WTC11 (cell line): Measurements from ENCODE around the gene DBET. TPM values are rescaled to one million over a fixed set of nuclear protein-coding genes. Genes with fewer than 3 reads are reported as not detected.
"Not testable (repeated sequence)": the region's sequence is repeated elsewhere in the genome, so short reads cannot be mapped to it uniquely, and the experiment has no call there.

Experiments
- ATAC-seq: fragments of 200-7000 bp; cut with Tn5 transposase; 2 replicates; pipeline ENCODE4 v1.10.0; 2021; ENCODE audit warnings: mild to moderate bottlenecking, moderate library complexity
- Bru-seq: library from RNA; stranded (reverse); fragments of 400-500 nt; gene quantifications from one replicate; lab custom pipeline; 2021; lab: Mats Ljungman, UMichigan
- CTCF ChIA-PET: fragments of 300-600 bp; sonication (Branson Sonifier 250); formaldehyde crosslinking; loops from one replicate; lab custom pipeline; 2021; ENCODE audit warnings: antibody characterized with exemption; lab: Charles Lee
- POLR2A ChIA-PET: fragments of 350-600 bp; sonication (Branson Sonifier 250); formaldehyde crosslinking; loops from one replicate; lab custom pipeline; 2021; ENCODE audit warnings: antibody characterized with exemption; lab: Charles Lee
- DNase-seq: peaks from one replicate; pipeline ENCODE4 v3.0.0; 2021; ENCODE audit warnings: low spot score
- H3K27ac Mint-ChIP-seq: 2 replicates; pipeline ENCODE4 v1.8.0; 2021; ENCODE audit warnings: mixed read lengths
- H3K27me3 Mint-ChIP-seq: 2 replicates; pipeline ENCODE4 v1.8.0; 2021; ENCODE audit warnings: low read depth, mild to moderate bottlenecking, moderate library complexity, mixed read lengths
- H3K36me3 Mint-ChIP-seq: 2 replicates; pipeline ENCODE4 v1.8.0; 2021; ENCODE audit warnings: mixed read lengths
- H3K4me1 Mint-ChIP-seq: 2 replicates; pipeline ENCODE4 v1.8.0; 2022; ENCODE audit warnings: mixed read lengths
- H3K4me3 Mint-ChIP-seq: 2 replicates; pipeline ENCODE4 v1.8.0; 2021; ENCODE audit warnings: mild to moderate bottlenecking, moderate library complexity, mixed read lengths
- H3K9me3 Mint-ChIP-seq: 2 replicates; pipeline ENCODE4 v1.8.0; 2021; ENCODE audit warnings: mixed read lengths
- ATF1 ChIP-seq: sonication (generic); formaldehyde crosslinking; IDR thresholded peaks from 2 replicates; pipeline ENCODE4 v1.8.1; 2023; ENCODE audit warnings: mild to moderate bottlenecking, moderate library complexity, missing genetic modification reagents
- ELF4 ChIP-seq: sonication (generic); formaldehyde crosslinking; IDR thresholded peaks from 2 replicates; pipeline ENCODE4 v1.8.1; 2022; ENCODE audit warnings: low read depth, mild to moderate bottlenecking, moderate library complexity, missing genetic modification reagents
- ETV6 ChIP-seq: sonication (generic); formaldehyde crosslinking; IDR thresholded peaks from 2 replicates; pipeline ENCODE4 v1.8.1; 2022; ENCODE audit warnings: mild to moderate bottlenecking, missing genetic modification reagents
- FOXP4 ChIP-seq: sonication (generic); formaldehyde crosslinking; IDR thresholded peaks from 2 replicates; pipeline ENCODE4 v1.8.0; 2022; ENCODE audit warnings: mild to moderate bottlenecking, missing genetic modification reagents
- GTF2I ChIP-seq: fragments of 250-450 bp; sonication (Bioruptor Pico); conservative IDR thresholded peaks from 2 replicates; pipeline ENCODE4 v1.4.0; 2021; ENCODE audit warnings: mild to moderate bottlenecking
- HMGXB4 ChIP-seq: sonication (generic); formaldehyde crosslinking; IDR thresholded peaks from 2 replicates; pipeline ENCODE4 v1.8.1; 2023; ENCODE audit warnings: mild to moderate bottlenecking, moderate library complexity, missing genetic modification reagents
- NFATC4 ChIP-seq: fragments of 250-450 bp; sonication (Bioruptor Pico); IDR thresholded peaks from 2 replicates; pipeline ENCODE4 v1.9.0; 2021; ENCODE audit warnings: mild to moderate bottlenecking
- OVOL2 ChIP-seq: fragments of 250-450 bp; sonication (Bioruptor Pico); IDR thresholded peaks from 2 replicates; pipeline ENCODE4 v1.9.0; 2021; ENCODE audit warnings: mild to moderate bottlenecking, borderline replicate concordance
- PRRX2 ChIP-seq: fragments of 250-450 bp; sonication (Bioruptor Pico); IDR thresholded peaks from 2 replicates; pipeline ENCODE4 v1.8.0; 2021; ENCODE audit warnings: mild to moderate bottlenecking
- RELA ChIP-seq: sonication (generic); formaldehyde crosslinking; IDR thresholded peaks from 2 replicates; pipeline ENCODE4 v1.8.1; 2022; ENCODE audit warnings: missing genetic modification reagents, mild to moderate bottlenecking, borderline replicate concordance
- SMAD3 ChIP-seq: sonication (generic); formaldehyde crosslinking; IDR thresholded peaks from 2 replicates; pipeline ENCODE4 v1.8.0; 2022; ENCODE audit warnings: missing genetic modification reagents, mild to moderate bottlenecking, borderline replicate concordance
- SOX15 ChIP-seq: fragments of 250-450 bp; sonication (Bioruptor Pico); IDR thresholded peaks from 2 replicates; pipeline ENCODE4 v1.9.0; 2021; ENCODE audit warnings: mild to moderate bottlenecking
- ZNF423 ChIP-seq: fragments of 250-450 bp; sonication (Bioruptor Pico); IDR thresholded peaks from 2 replicates; pipeline ENCODE4 v2.1.2; 2022; ENCODE audit warnings: mild to moderate bottlenecking, moderate library complexity
- long read RNA-seq, 3 experiments: library from RNA in 1 of 3; library from capped mRNA in 1 of 3; library from polyadenylated mRNA in 1 of 3; unstranded in 2 of 3; stranded (forward) in 1 of 3; transcript quantifications; one replicate each; pipeline ENCODE4 v2.0.0, GENCODE V29; 2021
- total RNA-seq: library from RNA; stranded (reverse); gene quantifications from 3 replicates; pipeline ENCODE4 v1.2.3, GENCODE V29; 2021
- TF ChIP-seq, protein P1 (sequence below): sonication (generic); formaldehyde crosslinking; conservative IDR thresholded peaks from 2 replicates; pipeline ENCODE4 v1.8.1; 2023; ENCODE audit warnings: mild to moderate bottlenecking, low read depth, missing genetic modification reagents, moderate library complexity
- TF ChIP-seq, protein P2 (sequence below): sonication (generic); formaldehyde crosslinking; IDR thresholded peaks from 2 replicates; pipeline ENCODE4 v1.8.1; 2023; ENCODE audit warnings: mild to moderate bottlenecking, missing genetic modification reagents, borderline replicate concordance
- TF ChIP-seq, protein P3 (sequence below): sonication (generic); formaldehyde crosslinking; IDR thresholded peaks from 2 replicates; pipeline ENCODE4 v1.8.0; 2022; ENCODE audit warnings: mild to moderate bottlenecking, missing genetic modification reagents
- TF ChIP-seq, protein P4 (sequence below): fragments of 250-450 bp; sonication (Bioruptor Pico); IDR thresholded peaks from 2 replicates; pipeline ENCODE4 v1.8.0; 2021; ENCODE audit warnings: mild to moderate bottlenecking

The DBET gene
- total RNA-seq (0.09 to 0.24 TPM (median 0.18 TPM) in 3 replicates), Bru-seq, nascent RNA (not detected)
- long read RNA-seq, experiment 1, result 0 reads
- long read RNA-seq, experiment 2, result 0 reads
- long read RNA-seq, experiment 3, result 0 reads

DNA sequence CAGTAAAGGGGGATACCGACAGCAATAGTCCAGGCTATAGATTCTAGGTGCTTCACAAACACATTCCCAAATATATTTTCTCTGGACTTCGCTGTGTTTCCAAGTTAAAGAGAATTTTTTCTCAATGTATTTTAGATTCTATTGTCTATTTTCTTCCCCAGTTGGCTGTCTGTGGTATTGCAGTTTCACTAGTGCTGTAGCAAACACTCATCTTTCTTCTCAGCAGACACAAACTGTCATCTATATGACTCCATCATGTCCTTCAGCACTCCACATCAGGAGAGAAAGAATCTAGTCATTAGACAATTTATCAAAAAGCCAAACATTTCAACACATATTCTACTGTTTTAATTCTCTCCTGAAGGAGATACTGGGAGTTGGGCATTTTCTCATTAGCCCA is at the start of gene DBET:
TSS of gene DBET (plus strand) at position 161 of the 400 bp plus-strand sequence.
- H3K4me3 Mint-ChIP-seq, ATAC-seq, DNase-seq, H3K27ac Mint-ChIP-seq, POLR2A ChIA-PET, CTCF ChIA-PET, H3K36me3 Mint-ChIP-seq, H3K9me3 Mint-ChIP-seq, H3K4me1 Mint-ChIP-seq: not testable (repeated sequence)
- H3K27me3 Mint-ChIP-seq, result peaks cover 17% of the 10 kb centered on the region

- H3K4me1 Mint-ChIP-seq, result peaks cover 16% of the 10 kb centered on the region
- ChIA-PET POLR2A (no interaction called here), CTCF (no interaction called here)
- TF ChIP-seq PRRX2 (CRISPR knock-in tag) (no peak), ETV6 (CRISPR knock-in tag) (no peak), FOXP4 (CRISPR knock-in tag) (no peak), ZNF423 (CRISPR knock-in tag) (no peak), OVOL2 (CRISPR knock-in tag) (no peak), NFATC4 (CRISPR knock-in tag) (no peak), GTF2I (CRISPR knock-in tag) (no peak), SMAD3 (no peak), RELA (CRISPR knock-in tag) (no peak), ATF1 (CRISPR knock-in tag) (no peak), SOX15 (CRISPR knock-in tag) (no peak), HMGXB4 (CRISPR knock-in tag) (no peak), ELF4 (CRISPR knock-in tag) (no peak)
- TF ChIP-seq, protein P1, sequence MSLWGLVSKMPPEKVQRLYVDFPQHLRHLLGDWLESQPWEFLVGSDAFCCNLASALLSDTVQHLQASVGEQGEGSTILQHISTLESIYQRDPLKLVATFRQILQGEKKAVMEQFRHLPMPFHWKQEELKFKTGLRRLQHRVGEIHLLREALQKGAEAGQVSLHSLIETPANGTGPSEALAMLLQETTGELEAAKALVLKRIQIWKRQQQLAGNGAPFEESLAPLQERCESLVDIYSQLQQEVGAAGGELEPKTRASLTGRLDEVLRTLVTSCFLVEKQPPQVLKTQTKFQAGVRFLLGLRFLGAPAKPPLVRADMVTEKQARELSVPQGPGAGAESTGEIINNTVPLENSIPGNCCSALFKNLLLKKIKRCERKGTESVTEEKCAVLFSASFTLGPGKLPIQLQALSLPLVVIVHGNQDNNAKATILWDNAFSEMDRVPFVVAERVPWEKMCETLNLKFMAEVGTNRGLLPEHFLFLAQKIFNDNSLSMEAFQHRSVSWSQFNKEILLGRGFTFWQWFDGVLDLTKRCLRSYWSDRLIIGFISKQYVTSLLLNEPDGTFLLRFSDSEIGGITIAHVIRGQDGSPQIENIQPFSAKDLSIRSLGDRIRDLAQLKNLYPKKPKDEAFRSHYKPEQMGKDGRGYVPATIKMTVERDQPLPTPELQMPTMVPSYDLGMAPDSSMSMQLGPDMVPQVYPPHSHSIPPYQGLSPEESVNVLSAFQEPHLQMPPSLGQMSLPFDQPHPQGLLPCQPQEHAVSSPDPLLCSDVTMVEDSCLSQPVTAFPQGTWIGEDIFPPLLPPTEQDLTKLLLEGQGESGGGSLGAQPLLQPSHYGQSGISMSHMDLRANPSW (CRISPR knock-in tag), result no peak
- TF ChIP-seq, protein P2, sequence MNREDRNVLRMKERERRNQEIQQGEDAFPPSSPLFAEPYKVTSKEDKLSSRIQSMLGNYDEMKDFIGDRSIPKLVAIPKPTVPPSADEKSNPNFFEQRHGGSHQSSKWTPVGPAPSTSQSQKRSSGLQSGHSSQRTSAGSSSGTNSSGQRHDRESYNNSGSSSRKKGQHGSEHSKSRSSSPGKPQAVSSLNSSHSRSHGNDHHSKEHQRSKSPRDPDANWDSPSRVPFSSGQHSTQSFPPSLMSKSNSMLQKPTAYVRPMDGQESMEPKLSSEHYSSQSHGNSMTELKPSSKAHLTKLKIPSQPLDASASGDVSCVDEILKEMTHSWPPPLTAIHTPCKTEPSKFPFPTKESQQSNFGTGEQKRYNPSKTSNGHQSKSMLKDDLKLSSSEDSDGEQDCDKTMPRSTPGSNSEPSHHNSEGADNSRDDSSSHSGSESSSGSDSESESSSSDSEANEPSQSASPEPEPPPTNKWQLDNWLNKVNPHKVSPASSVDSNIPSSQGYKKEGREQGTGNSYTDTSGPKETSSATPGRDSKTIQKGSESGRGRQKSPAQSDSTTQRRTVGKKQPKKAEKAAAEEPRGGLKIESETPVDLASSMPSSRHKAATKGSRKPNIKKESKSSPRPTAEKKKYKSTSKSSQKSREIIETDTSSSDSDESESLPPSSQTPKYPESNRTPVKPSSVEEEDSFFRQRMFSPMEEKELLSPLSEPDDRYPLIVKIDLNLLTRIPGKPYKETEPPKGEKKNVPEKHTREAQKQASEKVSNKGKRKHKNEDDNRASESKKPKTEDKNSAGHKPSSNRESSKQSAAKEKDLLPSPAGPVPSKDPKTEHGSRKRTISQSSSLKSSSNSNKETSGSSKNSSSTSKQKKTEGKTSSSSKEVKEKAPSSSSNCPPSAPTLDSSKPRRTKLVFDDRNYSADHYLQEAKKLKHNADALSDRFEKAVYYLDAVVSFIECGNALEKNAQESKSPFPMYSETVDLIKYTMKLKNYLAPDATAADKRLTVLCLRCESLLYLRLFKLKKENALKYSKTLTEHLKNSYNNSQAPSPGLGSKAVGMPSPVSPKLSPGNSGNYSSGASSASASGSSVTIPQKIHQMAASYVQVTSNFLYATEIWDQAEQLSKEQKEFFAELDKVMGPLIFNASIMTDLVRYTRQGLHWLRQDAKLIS (CRISPR knock-in tag), result no peak
- TF ChIP-seq, protein P3, sequence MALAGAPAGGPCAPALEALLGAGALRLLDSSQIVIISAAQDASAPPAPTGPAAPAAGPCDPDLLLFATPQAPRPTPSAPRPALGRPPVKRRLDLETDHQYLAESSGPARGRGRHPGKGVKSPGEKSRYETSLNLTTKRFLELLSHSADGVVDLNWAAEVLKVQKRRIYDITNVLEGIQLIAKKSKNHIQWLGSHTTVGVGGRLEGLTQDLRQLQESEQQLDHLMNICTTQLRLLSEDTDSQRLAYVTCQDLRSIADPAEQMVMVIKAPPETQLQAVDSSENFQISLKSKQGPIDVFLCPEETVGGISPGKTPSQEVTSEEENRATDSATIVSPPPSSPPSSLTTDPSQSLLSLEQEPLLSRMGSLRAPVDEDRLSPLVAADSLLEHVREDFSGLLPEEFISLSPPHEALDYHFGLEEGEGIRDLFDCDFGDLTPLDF (CRISPR knock-in tag), result no peak
- TF ChIP-seq, protein P4, sequence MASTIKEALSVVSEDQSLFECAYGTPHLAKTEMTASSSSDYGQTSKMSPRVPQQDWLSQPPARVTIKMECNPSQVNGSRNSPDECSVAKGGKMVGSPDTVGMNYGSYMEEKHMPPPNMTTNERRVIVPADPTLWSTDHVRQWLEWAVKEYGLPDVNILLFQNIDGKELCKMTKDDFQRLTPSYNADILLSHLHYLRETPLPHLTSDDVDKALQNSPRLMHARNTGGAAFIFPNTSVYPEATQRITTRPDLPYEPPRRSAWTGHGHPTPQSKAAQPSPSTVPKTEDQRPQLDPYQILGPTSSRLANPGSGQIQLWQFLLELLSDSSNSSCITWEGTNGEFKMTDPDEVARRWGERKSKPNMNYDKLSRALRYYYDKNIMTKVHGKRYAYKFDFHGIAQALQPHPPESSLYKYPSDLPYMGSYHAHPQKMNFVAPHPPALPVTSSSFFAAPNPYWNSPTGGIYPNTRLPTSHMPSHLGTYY (CRISPR knock-in tag), result no peak
- H3K9me3 Mint-ChIP-seq, result peaks cover 15% of the 10 kb centered on the region
- ATAC-seq, result peak; percentile 54
- DNase-seq, result peak; percentile 43
- H3K4me3 Mint-ChIP-seq, result peak overlapping the region; percentile 68
- no peak overlapping the region for H3K27ac Mint-ChIP-seq
- H3K27me3 Mint-ChIP-seq, result peaks cover 89% of the 10 kb centered on the region
- peaks cover 35% of the 10 kb centered on the region for H3K36me3 Mint-ChIP-seq
These were observed 49.3 kb upstream of the DBET start for GRCh38 chr4:190014771-190015537.
